MCF 10A (cell line): ENCODE results near the gene CYB5R2. TPM values are rescaled to one million over a fixed set of nuclear protein-coding genes. Genes with fewer than 3 reads are reported as not detected.
"Not testable (repeated sequence)": the region's sequence is repeated elsewhere in the genome, so short reads cannot be mapped to it uniquely, and the experiment has no call there.

Experiments
- BruUV-seq: library from RNA; stranded (reverse); fragments of 400-500 nt; replicated peaks from 2 replicates; lab custom pipeline; 2021; lab: Mats Ljungman, UMichigan
- CTCF ChIA-PET: fragments of 300-600 bp; sonication (Branson Sonifier 250); formaldehyde crosslinking; extraction: SDS; loops from one replicate; lab custom pipeline; 2021; ENCODE audit warnings: antibody characterized with exemption, inconsistent platforms; lab: Yijun Ruan, JAX
- POLR2A ChIA-PET: fragments of 300-600, 350-650 bp; sonication (Branson Sonifier 250); formaldehyde crosslinking; extraction: SDS; loops from one replicate; lab custom pipeline; 2020; ENCODE audit warnings: antibody characterized with exemption, inconsistent platforms; lab: Yijun Ruan, JAX
- DNase-seq: peaks from one replicate; pipeline ENCODE4 v3.0.0-alpha.2; 2018; ENCODE audit not compliant: unreplicated experiment
- H3K27ac Mint-ChIP-seq: one replicate; pipeline ENCODE4 v1.8.0; 2022; ENCODE audit warnings: mild to moderate bottlenecking, low read depth, mixed read lengths; ENCODE audit not compliant: unreplicated experiment
- H3K27me3 Mint-ChIP-seq: one replicate; pipeline ENCODE4 v1.8.0; 2022; ENCODE audit warnings: mixed read lengths; ENCODE audit not compliant: insufficient read depth, unreplicated experiment
- H3K36me3 Mint-ChIP-seq: one replicate; pipeline ENCODE4 v1.8.0; 2022; ENCODE audit warnings: mild to moderate bottlenecking, moderate library complexity, mixed read lengths; ENCODE audit not compliant: insufficient read depth, unreplicated experiment
- H3K4me1 Mint-ChIP-seq: one replicate; pipeline ENCODE4 v1.8.0; 2022; ENCODE audit warnings: mixed read lengths; ENCODE audit not compliant: insufficient read depth, unreplicated experiment
- H3K4me3 Mint-ChIP-seq: one replicate; pipeline ENCODE4 v1.8.0; 2022; ENCODE audit warnings: mild to moderate bottlenecking, moderate library complexity, mixed read lengths; ENCODE audit not compliant: unreplicated experiment
- H3K9me3 Mint-ChIP-seq: one replicate; pipeline ENCODE4 v1.8.0; 2022; ENCODE audit warnings: mixed read lengths; ENCODE audit not compliant: unreplicated experiment
- CTCF ChIP-seq: fragments of 200-600 bp; IDR thresholded peaks from one replicate; pipeline ENCODE4 v1.8.0; 2022; ENCODE audit warnings: antibody characterized with exemption, mild to moderate bottlenecking; ENCODE audit not compliant: unreplicated experiment
- intact Hi-C: fragments of 100-400 bp; cut with micrococcal nuclease; formaldehyde crosslinking; loops from 2 replicates; pipeline ENCODE4 v1.14.1; 2022
- total RNA-seq: library from RNA; stranded (reverse); gene quantifications from 2 replicates; pipeline ENCODE4 v1.2.3, GENCODE V29; 2022

Gene CYB5R2
- total RNA-seq, 1 experiment from 2014 or later = 1.2 TPM

GRCh38 chr11:7664867-7665266 lies 8.4 kb downstream of the CYB5R2 start:
- H3K36me3 Mint-ChIP-seq = peaks cover 7% of the 10 kb centered on the region
- intact Hi-C loops = loop anchor here (1.0 to 2.0 kb wide), 5 partner anchors 24 to 567 kb away; partner anchors contain the start of gene PPFIBP2
- POLR2A ChIA-PET = interaction anchor here (1.1 kb wide), 1 partner anchor 151 kb away, joined by 5 read pairs; the partner anchor contains the start of gene PPFIBP2

GRCh38 chr11:7663531-7663930 lies 9.8 kb downstream of the CYB5R2 start:
- BruUV-seq, H3K9me3 Mint-ChIP-seq, H3K27me3 Mint-ChIP-seq, DNase-seq, H3K27ac Mint-ChIP-seq, intact Hi-C loops, H3K4me1 Mint-ChIP-seq, POLR2A ChIA-PET, H3K4me3 Mint-ChIP-seq, H3K36me3 Mint-ChIP-seq: not testable (repeated sequence)
- CTCF ChIA-PET = interaction anchor here (0.6 to 10.2 kb wide), 2 partner anchors 70 to 91 kb away, joined by 3 to 182 read pairs; no protein-coding TSS in a partner anchor

More at GRCh38 chr11:7664867-7665266, 8.4 kb downstream of the CYB5R2 start:
- no peak for DNase-seq
- H3K27ac Mint-ChIP-seq = no peak overlapping the region
- no peaks in the 10 kb centered on the region for H3K9me3 Mint-ChIP-seq
- TF ChIP-seq CTCF = no peak
- no peaks in the 10 kb centered on the region for H3K27me3 Mint-ChIP-seq
- CTCF ChIA-PET = interaction anchor here (0.5 to 10.2 kb wide), 40 partner anchors 8 to 974 kb away, joined by 3 to 182 read pairs (median 4); partner anchors contain the start of genes EIF3F and PPFIBP2
- BruUV-seq = no TSS peak
- H3K4me3 Mint-ChIP-seq = no peak overlapping the region
- H3K4me1 Mint-ChIP-seq = no peaks in the 10 kb centered on the region

- Mint-ChIP-seq H3K27me3 (no peaks in the 10 kb centered on the region), H3K27ac (no peak overlapping the region)
- peak; percentile 80 for DNase-seq
Measured at GRCh38 chr11:7657306-7658025, 15.8 kb downstream of the CYB5R2 start.

GRCh38 chr11:7656704-7657103 lies 16.6 kb downstream of the CYB5R2 start:
- no peak for DNase-seq
- POLR2A ChIA-PET = interaction anchor here (0.9 to 1.7 kb wide), 2 partner anchors 80 to 85 kb away, joined by 3 to 24 read pairs; no protein-coding TSS in a partner anchor
- no peak overlapping the region for H3K4me3 Mint-ChIP-seq
- CTCF ChIA-PET = interaction anchor here (0.6 to 15.8 kb wide), 50 partner anchors 9 to 902 kb away, joined by 3 to 488 read pairs (median 7); partner anchors contain the start of gene PPFIBP2
- intact Hi-C loops = loop anchor here (1.0 kb wide), 3 partner anchors 85 to 214 kb away; partner anchors contain the start of gene PPFIBP2
- no peak for TF ChIP-seq CTCF
- no peaks in the 10 kb centered on the region for H3K4me1 Mint-ChIP-seq
- no peaks in the 10 kb centered on the region for H3K9me3 Mint-ChIP-seq
- H3K27me3 Mint-ChIP-seq = no peaks in the 10 kb centered on the region
- no peak overlapping the region for H3K27ac Mint-ChIP-seq
- BruUV-seq = no TSS peak
- peaks cover 15% of the 10 kb centered on the region for H3K36me3 Mint-ChIP-seq

More at GRCh38 chr11:7657306-7658025, 15.8 kb downstream of the CYB5R2 start:
- intact Hi-C loops = loop anchor here (1.0 kb wide), 3 partner anchors 86 to 215 kb away; partner anchors contain the start of gene PPFIBP2
- Mint-ChIP-seq H3K9me3 (no peaks in the 10 kb centered on the region), H3K4me3 (no peak overlapping the region), H3K36me3 (peaks cover 11% of the 10 kb centered on the region), H3K4me1 (no peaks in the 10 kb centered on the region)
- ChIA-PET POLR2A (interaction anchor here (0.6 to 1.7 kb wide), 5 partner anchors 57 to 868 kb away, joined by 3 to 24 read pairs (median 3); no protein-coding TSS in a partner anchor), CTCF (interaction anchor here (0.6 to 15.8 kb wide), 65 partner anchors 8 to 1341 kb away, joined by 3 to 488 read pairs (median 5); partner anchors contain the start of genes OLFML1 and PPFIBP2)
- TF ChIP-seq CTCF = peak; percentile 65
- no TSS peak for BruUV-seq
